NB4 (cell line): ENCODE results near the gene MAP3K9.

Experiments used
- DNase-seq: peaks from one replicate; pipeline ENCODE4 v3.0.0; 2010; ENCODE audit warnings: low read depth
- H3K4me3 ChIP-seq: one replicate; pipeline ENCODE4 v1.5.1; 2011; ENCODE audit warnings: mild to moderate bottlenecking, low read depth, low read length, moderate library complexity
- MYC ChIP-seq: IDR thresholded peaks from 2 replicates; pipeline ENCODE4 v1.6.1; 2011; ENCODE audit warnings: low read depth, low read length
- POLR2A ChIP-seq: IDR thresholded peaks from 2 replicates; pipeline ENCODE4 v1.6.1; 2011; ENCODE audit warnings: mild to moderate bottlenecking; ENCODE audit not compliant: insufficient read length; ENCODE audit errors: extremely low read depth
- TF ChIP-seq, protein P1 (sequence below): IDR thresholded peaks from one replicate; pipeline ENCODE4 v1.5.1; 2012; ENCODE audit warnings: low read depth, low read length
- TF ChIP-seq, protein P2 (sequence below): IDR thresholded peaks from 2 replicates; pipeline ENCODE4 v1.6.1; 2011; ENCODE audit warnings: low read depth, low read length

The MAP3K9 gene

DNA sequence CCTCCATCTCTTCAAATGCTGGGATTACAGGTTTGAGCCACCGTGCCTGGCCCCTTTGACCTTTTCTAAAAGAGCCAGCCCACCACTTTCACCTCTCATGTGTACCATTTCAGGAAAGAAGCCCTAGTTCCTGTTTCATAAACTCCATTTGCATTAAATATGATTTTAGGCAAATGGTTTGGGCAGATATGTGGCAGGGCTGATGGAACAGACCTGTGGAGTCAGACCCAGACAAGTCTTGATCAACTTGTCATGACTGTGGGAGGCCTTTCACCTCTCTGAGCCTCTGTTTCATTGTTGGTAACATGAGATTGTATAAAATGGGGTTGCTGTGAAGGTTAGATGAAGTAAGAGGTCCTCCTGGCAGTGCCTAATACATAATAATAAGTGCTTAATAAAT is 5.2 kb upstream of the MAP3K9 start:
- TF ChIP-seq, protein P1, sequence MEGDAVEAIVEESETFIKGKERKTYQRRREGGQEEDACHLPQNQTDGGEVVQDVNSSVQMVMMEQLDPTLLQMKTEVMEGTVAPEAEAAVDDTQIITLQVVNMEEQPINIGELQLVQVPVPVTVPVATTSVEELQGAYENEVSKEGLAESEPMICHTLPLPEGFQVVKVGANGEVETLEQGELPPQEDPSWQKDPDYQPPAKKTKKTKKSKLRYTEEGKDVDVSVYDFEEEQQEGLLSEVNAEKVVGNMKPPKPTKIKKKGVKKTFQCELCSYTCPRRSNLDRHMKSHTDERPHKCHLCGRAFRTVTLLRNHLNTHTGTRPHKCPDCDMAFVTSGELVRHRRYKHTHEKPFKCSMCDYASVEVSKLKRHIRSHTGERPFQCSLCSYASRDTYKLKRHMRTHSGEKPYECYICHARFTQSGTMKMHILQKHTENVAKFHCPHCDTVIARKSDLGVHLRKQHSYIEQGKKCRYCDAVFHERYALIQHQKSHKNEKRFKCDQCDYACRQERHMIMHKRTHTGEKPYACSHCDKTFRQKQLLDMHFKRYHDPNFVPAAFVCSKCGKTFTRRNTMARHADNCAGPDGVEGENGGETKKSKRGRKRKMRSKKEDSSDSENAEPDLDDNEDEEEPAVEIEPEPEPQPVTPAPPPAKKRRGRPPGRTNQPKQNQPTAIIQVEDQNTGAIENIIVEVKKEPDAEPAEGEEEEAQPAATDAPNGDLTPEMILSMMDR = no peak

DNA sequence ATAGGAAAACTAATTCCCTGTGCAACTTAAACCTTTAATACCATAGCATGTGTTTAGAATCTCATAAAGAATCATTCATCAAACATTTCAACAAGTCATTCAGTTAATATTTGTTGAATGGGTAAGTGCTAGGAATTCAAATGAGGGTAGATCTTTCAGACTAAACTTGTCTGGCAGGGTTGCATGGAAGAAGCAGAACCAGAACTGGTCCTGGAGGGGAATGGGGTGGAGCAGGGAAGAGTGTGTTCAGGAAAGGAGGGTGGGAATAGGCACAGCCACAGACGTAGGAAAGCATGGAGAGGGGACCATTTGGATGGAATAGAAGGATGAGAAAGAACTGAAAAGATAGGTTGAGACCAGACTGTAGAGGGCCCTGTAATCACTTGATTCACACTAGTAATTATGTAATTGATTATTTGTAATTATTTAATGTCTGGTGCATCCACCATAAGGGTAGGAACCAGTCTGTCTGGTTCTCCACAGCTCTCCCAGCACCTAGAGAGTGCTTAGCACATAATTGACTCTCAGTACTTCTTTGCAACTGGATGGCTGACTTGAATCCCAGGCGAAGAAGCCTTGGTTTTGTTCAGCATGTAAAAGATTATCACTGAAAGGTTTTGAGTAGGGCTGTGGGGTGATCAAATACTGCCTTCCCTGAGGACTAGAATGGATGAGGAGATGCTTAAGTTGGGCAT is 3.0 kb upstream of the MAP3K9 start:
- TF ChIP-seq, protein P1 = no peak
- TF ChIP-seq POLR2A (no peak), MYC (no peak)
- TF ChIP-seq, protein P2, sequence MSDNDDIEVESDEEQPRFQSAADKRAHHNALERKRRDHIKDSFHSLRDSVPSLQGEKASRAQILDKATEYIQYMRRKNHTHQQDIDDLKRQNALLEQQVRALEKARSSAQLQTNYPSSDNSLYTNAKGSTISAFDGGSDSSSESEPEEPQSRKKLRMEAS = no peak
- H3K4me3 ChIP-seq = no peak overlapping the region
- DNase-seq = no peak

More for the DNA sequence above, 5.2 kb upstream of the MAP3K9 start:
- no peak for DNase-seq
- no peak overlapping the region for H3K4me3 ChIP-seq

DNA sequence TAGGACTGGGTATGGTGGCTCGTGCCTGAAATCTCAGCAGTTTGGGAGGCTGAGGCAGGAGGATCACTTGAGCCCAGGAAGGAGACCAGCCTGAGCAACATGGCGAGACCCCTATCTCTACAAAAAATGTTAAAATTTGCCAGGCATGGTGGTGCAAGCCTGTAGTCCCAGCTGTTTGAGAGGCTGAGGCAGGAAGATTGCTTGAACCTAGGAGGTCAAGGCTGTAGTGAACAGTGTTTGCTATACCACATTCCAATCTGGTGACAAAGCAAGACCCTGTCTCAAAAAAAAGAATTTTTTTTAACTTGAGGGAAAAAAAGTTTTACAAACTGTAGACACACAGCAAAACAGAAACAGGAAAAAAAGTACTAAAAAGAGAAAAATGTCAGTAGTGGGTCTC is 2.3 kb upstream of the MAP3K9 start:
- H3K4me3 ChIP-seq = no peak overlapping the region

DNA sequence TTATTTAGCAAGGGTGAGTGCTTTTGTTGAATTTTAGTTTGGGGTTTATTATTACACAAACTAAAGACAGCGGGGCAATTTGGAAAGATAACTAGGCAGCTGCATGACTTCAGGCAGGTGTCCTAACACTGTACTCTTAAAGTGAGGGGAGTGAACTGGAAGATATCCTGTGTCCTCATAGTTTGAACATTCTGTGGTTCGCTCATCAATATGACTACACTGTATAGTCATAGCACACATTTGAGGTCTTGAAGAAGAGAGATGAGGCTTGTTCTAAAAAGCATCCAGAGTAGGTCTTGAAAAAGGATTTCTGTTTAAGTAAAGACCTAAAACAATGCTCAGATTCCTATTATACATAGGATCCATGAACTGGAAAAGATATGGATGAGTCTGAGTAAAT is 1.7 kb upstream of the MAP3K9 start:
- no peak overlapping the region for H3K4me3 ChIP-seq
- no peak for DNase-seq
- TF ChIP-seq POLR2A = no peak
- TF ChIP-seq, protein P2 = no peak
- TF ChIP-seq, protein P1 = no peak
- no peak for TF ChIP-seq MYC

More for the DNA sequence above, 2.3 kb upstream of the MAP3K9 start:
- no peak for TF ChIP-seq MYC
- TF ChIP-seq, protein P2 = no peak
- no peak for TF ChIP-seq POLR2A
- TF ChIP-seq, protein P1 = no peak
- no peak for DNase-seq

DNA sequence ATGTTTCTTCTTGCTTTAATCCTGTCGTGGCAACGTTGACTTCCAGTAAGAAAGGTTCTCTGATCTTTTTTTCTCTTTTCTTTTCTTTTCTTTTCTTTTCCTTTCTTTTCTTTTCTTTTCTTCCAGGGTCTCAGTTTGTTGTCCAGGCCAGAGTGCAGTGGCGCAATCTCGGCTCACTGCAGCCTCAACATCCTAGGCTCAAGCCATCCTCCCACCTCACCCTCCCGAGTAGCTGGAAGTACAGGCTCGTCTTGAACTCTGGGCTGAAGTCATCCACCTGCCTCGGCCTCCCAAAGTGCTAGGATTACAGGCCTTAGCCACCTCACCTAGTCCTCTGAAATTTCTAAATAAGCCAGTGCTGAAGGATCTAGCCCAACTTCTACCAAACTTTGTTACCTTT is 1.3 kb upstream of the MAP3K9 start:
- DNase-seq = no peak
- no peak for TF ChIP-seq MYC
- TF ChIP-seq, protein P1 = no peak
- TF ChIP-seq, protein P2 = no peak
- TF ChIP-seq POLR2A = no peak
- H3K4me3 ChIP-seq = no peak overlapping the region
